SU-DHL-6 (cell line): ENCODE results near the gene CACNA1B.

ENCODE experiments used
- EZH2phosphoT487 ChIP-seq: fragments of 200-600 bp; sonication (generic), shearing (Covaris generic); conservative IDR thresholded peaks from 2 replicates; pipeline ENCODE4 v1.6.1; 2018; ENCODE audit warnings: mild to moderate bottlenecking, antibody characterized with exemption, low read length, moderate library complexity, mixed read lengths
- TF ChIP-seq, protein P1 (sequence below): fragments of 200-600 bp; sonication (generic); IDR thresholded peaks from one replicate; pipeline ENCODE4 v1.5.1; 2017; ENCODE audit warnings: antibody characterized with exemption, mild to moderate bottlenecking, low read length, moderate library complexity; ENCODE audit not compliant: insufficient read depth, poor library complexity, severe bottlenecking

DNA sequence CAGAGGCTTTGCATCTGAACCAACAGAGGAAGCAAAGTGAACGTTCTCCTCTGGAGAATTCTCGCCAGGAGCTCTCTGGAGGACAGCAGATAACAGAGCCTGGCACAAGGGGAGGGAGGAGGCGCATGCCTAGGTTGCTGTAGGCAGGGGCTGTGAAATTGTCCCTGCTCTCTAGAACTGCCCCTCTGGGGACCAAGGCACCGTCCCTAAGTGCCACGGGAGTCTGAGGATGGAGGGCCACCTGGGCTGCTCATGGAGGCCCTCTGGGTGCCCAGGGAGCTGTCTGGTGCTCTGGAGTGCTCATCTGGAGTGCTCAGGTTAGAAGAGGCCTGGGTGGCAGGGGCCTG is 77.6 kb downstream of the CACNA1B start:
- TF ChIP-seq, protein P1, sequence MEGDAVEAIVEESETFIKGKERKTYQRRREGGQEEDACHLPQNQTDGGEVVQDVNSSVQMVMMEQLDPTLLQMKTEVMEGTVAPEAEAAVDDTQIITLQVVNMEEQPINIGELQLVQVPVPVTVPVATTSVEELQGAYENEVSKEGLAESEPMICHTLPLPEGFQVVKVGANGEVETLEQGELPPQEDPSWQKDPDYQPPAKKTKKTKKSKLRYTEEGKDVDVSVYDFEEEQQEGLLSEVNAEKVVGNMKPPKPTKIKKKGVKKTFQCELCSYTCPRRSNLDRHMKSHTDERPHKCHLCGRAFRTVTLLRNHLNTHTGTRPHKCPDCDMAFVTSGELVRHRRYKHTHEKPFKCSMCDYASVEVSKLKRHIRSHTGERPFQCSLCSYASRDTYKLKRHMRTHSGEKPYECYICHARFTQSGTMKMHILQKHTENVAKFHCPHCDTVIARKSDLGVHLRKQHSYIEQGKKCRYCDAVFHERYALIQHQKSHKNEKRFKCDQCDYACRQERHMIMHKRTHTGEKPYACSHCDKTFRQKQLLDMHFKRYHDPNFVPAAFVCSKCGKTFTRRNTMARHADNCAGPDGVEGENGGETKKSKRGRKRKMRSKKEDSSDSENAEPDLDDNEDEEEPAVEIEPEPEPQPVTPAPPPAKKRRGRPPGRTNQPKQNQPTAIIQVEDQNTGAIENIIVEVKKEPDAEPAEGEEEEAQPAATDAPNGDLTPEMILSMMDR = no peak
- no peak for TF ChIP-seq EZH2phosphoT487
